Gastroesophageal sphincter (tissue), 4 donors: ENCODE measurements around the gene ATP9A. TPM values are rescaled to one million over a fixed set of nuclear protein-coding genes. Genes with fewer than 3 reads are reported as not detected.

Source experiments
- ATAC-seq: fragments of 150-250 bp; one replicate; pipeline ENCODE4 v1.9.1; 2016; ENCODE audit warnings: mild to moderate bottlenecking, moderate library complexity
- H3K27ac ChIP-seq, 4 donors: fragments of 200-600 bp; sonication (generic) in 3 of 4; 1 replicate in 3 of 4; 2 replicates in 1 of 4; pipeline ENCODE4 v1.5.1; 2016 to 2019
- H3K27me3 ChIP-seq: fragments of 200-600 bp; sonication (generic); one replicate; pipeline ENCODE4 v1.5.1; 2019
- H3K36me3 ChIP-seq, 2 donors: fragments of 200-600 bp; sonication (generic); one replicate each; pipeline ENCODE4 v1.5.1; 2019; ENCODE audit warnings: control low read depth in 1 of 2
- H3K4me1 ChIP-seq, 3 donors: fragments of 200-600 bp; sonication (generic); 1 replicate in 2 of 3; 2 replicates in 1 of 3; pipeline ENCODE4 v1.5.1; 2016 to 2019; ENCODE audit warnings: control low read depth in 2 of 3
- H3K4me3 ChIP-seq, 2 donors: fragments of 200-600 bp; sonication (generic); one replicate each; pipeline ENCODE4 v1.5.1; 2019; ENCODE audit warnings: mild to moderate bottlenecking in 1 of 2, moderate library complexity in 1 of 2
- H3K9me3 ChIP-seq, 3 donors: fragments of 200-600 bp; sonication (generic); one replicate each; pipeline ENCODE4 v1.5.1; 2017 to 2019; ENCODE audit warnings: control low read depth in 2 of 3
- CTCF ChIP-seq, 4 experiments: fragments of 200-600 bp in 2 of 4; fragments of 450-650 bp in 2 of 4; sonication (generic) in 1 of 4; IDR thresholded peaks; one replicate each; pipeline ENCODE4 v1.5.1; 2017 to 2019; ENCODE audit warnings: antibody characterized with exemption in 4 of 4, mild to moderate bottlenecking in 2 of 4, moderate library complexity in 2 of 4
- EP300 ChIP-seq: sonication (generic); formaldehyde crosslinking; IDR thresholded peaks from one replicate; pipeline ENCODE4 v1.6.1; 2017; ENCODE audit warnings: antibody characterized with exemption, mild to moderate bottlenecking
- POLR2A ChIP-seq, 2 donors: fragments of 450-650 bp; IDR thresholded peaks; one replicate each; pipeline ENCODE4 v1.6.1; 2017; ENCODE audit warnings: antibody characterized with exemption in 2 of 2, mild to moderate bottlenecking in 2 of 2, moderate library complexity in 1 of 2
- POLR2AphosphoS5 ChIP-seq: sonication (generic); formaldehyde crosslinking; IDR thresholded peaks from one replicate; pipeline ENCODE4 v1.6.1; 2017; ENCODE audit warnings: antibody characterized with exemption
- WGBS, 2 donors: methylation state at CpG; one replicate each; pipeline ENCODE4 v1.1.5; 2018; ENCODE audit warnings: low coverage in 1 of 2; 5-methylcytosine and 5-hydroxymethylcytosine counted together
- total RNA-seq, 4 donors: library from RNA; depleted of rRNA; stranded (reverse); fragments of >200 nt; gene quantifications; one replicate each; pipeline ENCODE4 v1.1.0, GENCODE V29; 2016

Gene ATP9A
- total RNA-seq, 4 donors from 2014 or later: 49.3 to 80.2 (median 57.7) TPM

GRCh38 chr20:51592564-51592963 is 175.6 kb downstream of the ATP9A start:
- no peak overlapping the region for H3K27ac ChIP-seq
- H3K4me1 ChIP-seq: peaks cover 0 to 24% (median 6%) of the 10 kb centered on the region in 3 donors
- WGBS, 2 donors: 93 to 94% methylated on average over 7 to 8 of the region's 8 CpGs
- H3K36me3 ChIP-seq: peaks cover 0 to 3% of the 10 kb centered on the region in 2 donors
- H3K27me3 ChIP-seq: no peaks in the 10 kb centered on the region
- no peak for ATAC-seq
- no peak overlapping the region for H3K4me3 ChIP-seq
- no peaks in the 10 kb centered on the region for H3K9me3 ChIP-seq
- TF ChIP-seq POLR2AphosphoS5 (no peak), POLR2A (IDR thresholded peaks at IDR 0.05) (no peak), CTCF (IDR thresholded peaks at IDR 0.05) (no peak), EP300 (no peak)

DNA sequence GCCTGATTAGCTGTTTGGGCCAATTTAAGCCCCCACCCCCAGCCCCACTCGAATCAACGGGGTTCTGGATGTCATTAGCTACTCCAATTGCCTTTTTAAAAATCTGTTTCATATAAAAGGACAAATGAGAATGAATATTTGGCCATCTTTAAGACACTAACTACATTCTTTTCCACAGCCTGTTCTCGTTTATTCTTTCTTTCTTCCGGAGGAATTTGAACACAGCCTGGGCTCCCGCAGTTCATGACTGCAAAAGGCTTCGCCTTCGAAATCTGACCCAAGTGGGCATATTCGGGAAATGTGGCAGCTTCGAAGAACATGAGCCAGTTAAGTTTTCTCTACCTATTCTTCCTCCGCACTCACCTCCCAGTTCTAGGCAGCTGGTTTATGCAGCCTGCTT is 176.3 kb downstream of the ATP9A start:
- H3K36me3 ChIP-seq: peaks cover 0 to 3% of the 10 kb centered on the region in 2 donors
- H3K9me3 ChIP-seq: no peaks in the 10 kb centered on the region
- no peak for ATAC-seq
- no peaks in the 10 kb centered on the region for H3K27me3 ChIP-seq
- no peak overlapping the region for H3K4me3 ChIP-seq
- 76 to 87% methylated on average over 8 to 10 of the region's 10 CpGs for WGBS, 2 donors
- H3K27ac ChIP-seq: no peak overlapping the region
- TF ChIP-seq EP300: no peak
- TF ChIP-seq POLR2AphosphoS5: no peak
- TF ChIP-seq CTCF (IDR thresholded peaks at IDR 0.05): no peak
- TF ChIP-seq POLR2A (IDR thresholded peaks at IDR 0.05): no peak
- H3K4me1 ChIP-seq: peaks cover 0 to 24% (median 6%) of the 10 kb centered on the region in 3 donors

- WGBS, 2 donors: 64 to 78% methylated on average over 3 of the region's 3 CpGs
- H3K27me3 ChIP-seq: no peaks in the 10 kb centered on the region
- TF ChIP-seq POLR2AphosphoS5: no peak
- TF ChIP-seq CTCF (IDR thresholded peaks at IDR 0.05): no peak
- no peak for TF ChIP-seq EP300
- no peak for TF ChIP-seq POLR2A (IDR thresholded peaks at IDR 0.05)
- no peaks in the 10 kb centered on the region for H3K36me3 ChIP-seq
- no peak for ATAC-seq
- no peak overlapping the region for H3K27ac ChIP-seq
- peaks cover 0 to 4% (median 0%) of the 10 kb centered on the region in 3 donors for H3K4me1 ChIP-seq
- no peaks in the 10 kb centered on the region for H3K9me3 ChIP-seq
- no peak overlapping the region for H3K4me3 ChIP-seq
These were observed 179.4 kb downstream of the ATP9A start for GRCh38 chr20:51588762-51589161.

DNA sequence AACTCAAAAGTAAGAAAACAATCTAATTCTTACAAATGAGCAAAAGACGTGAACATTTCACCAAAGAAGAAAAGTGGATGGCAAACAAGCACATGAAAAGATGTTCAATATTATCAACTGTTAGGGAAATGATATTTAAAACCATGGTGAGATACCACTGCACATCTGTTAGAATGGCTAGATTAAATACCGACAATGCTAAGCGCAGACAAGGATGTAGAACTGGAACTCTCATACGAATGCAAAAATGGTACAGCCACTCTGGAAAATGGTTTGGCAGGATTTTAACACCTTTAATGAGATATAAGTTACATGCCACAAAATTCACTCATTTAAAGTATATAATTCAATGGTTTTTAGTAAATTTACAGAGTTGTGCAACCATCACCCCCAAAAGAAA is 181.0 kb downstream of the ATP9A start:
- Histone ChIP-seq H3K4me3 (no peak overlapping the region), H3K27me3 (no peaks in the 10 kb centered on the region), H3K36me3 (no peaks in the 10 kb centered on the region), H3K4me1 (no peaks in the 10 kb centered on the region), H3K9me3 (no peaks in the 10 kb centered on the region), H3K27ac (no peak overlapping the region)
- TF ChIP-seq POLR2AphosphoS5: no peak
- no peak for TF ChIP-seq POLR2A (IDR thresholded peaks at IDR 0.05)
- TF ChIP-seq EP300: no peak
- no peak for TF ChIP-seq CTCF (IDR thresholded peaks at IDR 0.05)
- WGBS, 2 donors: 91 to 95% methylated on average over 4 of the region's 4 CpGs
- no peak for ATAC-seq

- ATAC-seq: no peak
- Histone ChIP-seq H3K27ac (no peak overlapping the region), H3K27me3 (no peaks in the 10 kb centered on the region), H3K9me3 (no peaks in the 10 kb centered on the region), H3K4me3 (no peak overlapping the region), H3K36me3 (no peaks in the 10 kb centered on the region), H3K4me1 (no peaks in the 10 kb centered on the region)
- TF ChIP-seq CTCF (IDR thresholded peaks at IDR 0.05) (no peak), EP300 (no peak), POLR2A (IDR thresholded peaks at IDR 0.05) (no peak), POLR2AphosphoS5 (no peak)
- WGBS, 2 donors: 31% methylated on average over 4 of the region's 4 CpGs; no CpG with 5 or more reads in 1 of the 2 donors
These were observed 182.2 kb downstream of the ATP9A start for GRCh38 chr20:51586005-51586440.
